Left lung (tissue), 10 donors: Measurements from ENCODE around the gene CXCL5. TPM values are rescaled to one million over a fixed set of nuclear protein-coding genes. Genes with fewer than 3 reads are reported as not detected.

Source experiments
- ATAC-seq: fragments of 200-7000 bp; cut with Tn5 transposase; one replicate; pipeline ENCODE4 v1.9.1; 2020; ENCODE audit warnings: moderate library complexity
- DNase-seq, 4 donors: peaks; one replicate each; pipeline ENCODE4 v3.0.0-alpha.2; 2013 to 2020
- H3K27ac ChIP-seq, 2 donors: fragments of 200-600 bp; sonication (generic) in 1 of 2; one replicate each; pipeline versions ENCODE4 v1.5.0 to v1.8.0; 2020 to 2021
- H3K27me3 ChIP-seq, 2 donors: fragments of 200-600 bp; sonication (generic) in 1 of 2; one replicate each; pipeline versions ENCODE4 v1.5.0 to v1.8.0; 2020 to 2021
- H3K36me3 ChIP-seq, 2 donors: fragments of 200-600 bp; sonication (generic) in 1 of 2; one replicate each; pipeline versions ENCODE4 v1.5.0 to v1.8.0; 2020 to 2021
- H3K4me1 ChIP-seq, 2 donors: fragments of 200-600 bp; one replicate each; pipeline ENCODE4 v1.8.0; 2021
- H3K4me3 ChIP-seq, 2 donors: fragments of 200-600 bp; sonication (generic) in 1 of 2; one replicate each; pipeline versions ENCODE4 v1.5.0 to v1.8.0; 2020 to 2021; ENCODE audit warnings: mild to moderate bottlenecking in 1 of 2
- H3K9me3 ChIP-seq, 2 donors: fragments of 200-600 bp; sonication (generic) in 1 of 2; one replicate each; pipeline versions ENCODE4 v1.5.0 to v1.8.0; 2020 to 2021
- CTCF ChIP-seq, 2 donors: fragments of 200-600 bp; sonication (generic) in 1 of 2; IDR thresholded peaks; one replicate each; pipeline versions ENCODE4 v1.5.0 to v1.8.0; 2021; ENCODE audit warnings: antibody characterized with exemption in 2 of 2
- intact Hi-C, 2 donors: fragments of 100-400 bp; cut with DNase I; formaldehyde crosslinking; loops; one replicate each; pipeline versions ENCODE4 v1.11.2 to v1.14.2; 2022
- polyA plus RNA-seq, 6 donors: library from polyadenylated mRNA; unstranded; fragments of 120-200 nt; gene quantifications; one replicate each; pipeline ENCODE4 v1.2.1, GENCODE V29; 2013; ENCODE audit not compliant: insufficient read length in 6 of 6
- total RNA-seq, 2 donors: library from RNA; stranded (reverse); fragmentation: NEBNext Ultra II Directional; extraction: Animal tissue kit (Norgen Biotek cat#: 25700); gene quantifications; one replicate each; pipeline ENCODE4 v1.2.1, GENCODE V29; 2021
- donor health status: DM: no; HTN: yes; CAD: no.
- donor health status: DM: no; HTN: no; CAD: no.

Gene CXCL5
- total and polyA plus RNA-seq, 8 donors: 0.14 to 35.0 (median 0.26) TPM

GRCh38 chr4:74018116-74018515 is 19.6 kb upstream of the CXCL5 start:
- H3K4me3 ChIP-seq: no peak overlapping the region
- H3K4me1 ChIP-seq: peaks cover 0 to 16% of the 10 kb centered on the region in 2 donors
- H3K27ac ChIP-seq: peak overlapping the region in 1 of 2 donors; percentile 62
- no peaks in the 10 kb centered on the region for H3K27me3 ChIP-seq
- H3K9me3 ChIP-seq: no peaks in the 10 kb centered on the region
- H3K36me3 ChIP-seq: no peaks in the 10 kb centered on the region
- DNase-seq: no peak
- intact Hi-C loops: no loop called here
- no peak for TF ChIP-seq CTCF (IDR thresholded peaks at IDR 0.05)
- ATAC-seq: peak; percentile 42

DNA sequence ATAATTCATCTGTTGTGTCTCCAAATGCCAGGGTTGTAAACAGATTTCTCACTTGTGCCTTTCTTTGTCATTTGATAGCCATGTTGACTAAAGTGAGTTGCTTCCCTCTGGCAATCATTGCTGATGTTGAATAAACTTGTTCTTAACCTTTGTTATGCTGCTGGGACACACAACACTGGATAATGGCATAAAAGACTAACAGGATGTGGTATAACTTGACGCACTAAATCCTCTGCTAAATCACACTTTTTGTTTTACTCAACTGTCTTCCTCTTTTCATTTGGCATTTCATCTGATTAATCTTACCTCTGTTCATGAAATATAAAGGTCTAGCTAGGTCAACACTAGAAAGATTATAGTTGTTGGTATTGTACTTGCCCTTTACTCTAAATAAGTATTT is 17.6 kb upstream of the CXCL5 start:
- ATAC-seq (peak; percentile 30), DNase-seq (no peak)
- intact Hi-C loops: no loop called here
- Histone ChIP-seq H3K36me3 (no peaks in the 10 kb centered on the region), H3K9me3 (no peaks in the 10 kb centered on the region), H3K27me3 (no peaks in the 10 kb centered on the region), H3K4me3 (no peak overlapping the region), H3K4me1 (peaks cover 0 to 11% of the 10 kb centered on the region in 2 donors), H3K27ac (peak overlapping the region in 1 of 2 donors; percentile 30)
- no peak for TF ChIP-seq CTCF (IDR thresholded peaks at IDR 0.05)

DNA sequence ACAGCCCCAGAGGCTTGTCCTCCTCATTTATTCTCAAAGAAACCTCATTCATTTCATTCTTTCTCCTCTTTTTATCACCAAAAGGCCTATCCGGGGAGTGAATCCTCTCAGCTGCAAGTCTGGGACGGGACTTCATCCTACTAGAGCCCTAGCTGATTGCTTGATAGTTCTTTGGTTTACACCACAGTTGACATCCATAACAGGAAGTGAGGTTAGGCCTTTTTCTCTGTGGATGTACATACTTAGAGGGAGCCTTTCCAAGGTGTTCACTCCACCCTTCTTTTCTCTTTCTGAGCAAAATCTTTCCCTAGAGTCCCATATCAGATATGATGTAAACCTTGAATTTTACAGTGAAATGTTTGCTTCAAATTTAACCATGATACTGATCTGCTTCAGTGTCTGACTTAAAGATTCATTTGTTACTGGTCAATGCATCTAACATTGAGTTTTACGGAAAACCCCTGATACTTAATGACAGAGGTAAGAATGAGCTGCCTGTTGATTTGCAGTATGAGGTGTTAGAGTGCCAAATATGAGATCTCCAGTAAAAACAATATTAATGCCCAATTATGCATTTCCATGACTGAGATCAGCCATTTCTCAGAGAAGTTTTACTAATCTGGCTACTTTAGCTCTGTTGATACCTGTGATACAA is 16.8 kb upstream of the CXCL5 start:
- no peak overlapping the region for H3K27ac ChIP-seq
- H3K27me3 ChIP-seq: no peaks in the 10 kb centered on the region
- intact Hi-C loops: no loop called here
- ATAC-seq (no peak), DNase-seq (no peak)
- peaks cover 0 to 9% of the 10 kb centered on the region in 2 donors for H3K4me1 ChIP-seq
- H3K9me3 ChIP-seq: no peaks in the 10 kb centered on the region
- H3K4me3 ChIP-seq: no peak overlapping the region
- TF ChIP-seq CTCF (IDR thresholded peaks at IDR 0.05): no peak
- H3K36me3 ChIP-seq: no peaks in the 10 kb centered on the region

DNA sequence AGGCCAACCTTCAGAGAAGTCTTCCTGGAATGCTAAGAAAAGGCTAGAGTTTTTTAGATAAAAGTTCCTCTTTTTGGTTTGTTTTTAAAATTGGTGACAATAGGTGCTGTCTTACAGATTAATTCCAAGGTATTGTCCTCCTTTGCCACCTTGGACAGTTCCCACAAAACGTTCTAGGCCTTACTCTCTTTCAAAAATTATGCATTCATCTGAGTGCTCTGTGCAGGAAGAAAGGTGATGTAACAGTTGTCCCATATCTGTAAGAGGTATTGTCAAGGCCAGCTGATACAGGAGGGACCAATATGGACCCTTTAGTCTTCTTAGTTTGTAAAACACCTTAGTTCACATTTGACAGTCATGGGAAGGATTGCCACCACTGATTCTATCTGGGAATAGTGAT is 15.9 kb upstream of the CXCL5 start:
- intact Hi-C loops: no loop called here
- no peaks in the 10 kb centered on the region for H3K27me3 ChIP-seq
- H3K27ac ChIP-seq: no peak overlapping the region
- DNase-seq: no peak
- ATAC-seq: no peak
- H3K4me1 ChIP-seq: peaks cover 0 to 9% of the 10 kb centered on the region in 2 donors
- no peaks in the 10 kb centered on the region for H3K36me3 ChIP-seq
- H3K9me3 ChIP-seq: no peaks in the 10 kb centered on the region
- no peak overlapping the region for H3K4me3 ChIP-seq
- no peak for TF ChIP-seq CTCF (IDR thresholded peaks at IDR 0.05)

- TF ChIP-seq CTCF (IDR thresholded peaks at IDR 0.05): no peak
- no peaks in the 10 kb centered on the region for H3K36me3 ChIP-seq
- intact Hi-C loops: no loop called here
- H3K27me3 ChIP-seq: no peaks in the 10 kb centered on the region
- no peak for DNase-seq
- H3K27ac ChIP-seq: no peak overlapping the region
- no peak overlapping the region for H3K4me3 ChIP-seq
- H3K4me1 ChIP-seq: peaks cover 0 to 3% of the 10 kb centered on the region in 2 donors
- H3K9me3 ChIP-seq: no peaks in the 10 kb centered on the region
- peak; percentile 37 for ATAC-seq
These were observed 14.8 kb upstream of the CXCL5 start for GRCh38 chr4:74013264-74013663.
